GM18517 (cell line): Measurements from ENCODE around the gene IRX2.

Experiments used
- ATAC-seq: cut with Tn5 transposase; IDR thresholded peaks from one replicate; pipeline ENCODE4 v1.9.1; 2021; ENCODE audit warnings: mild to moderate bottlenecking, moderate library complexity; ENCODE audit not compliant: unreplicated experiment

IRX2 gene

GRCh38 chr5:2699231-2699630 is 52.2 kb downstream of the IRX2 start:
- ATAC-seq, result no peak

DNA sequence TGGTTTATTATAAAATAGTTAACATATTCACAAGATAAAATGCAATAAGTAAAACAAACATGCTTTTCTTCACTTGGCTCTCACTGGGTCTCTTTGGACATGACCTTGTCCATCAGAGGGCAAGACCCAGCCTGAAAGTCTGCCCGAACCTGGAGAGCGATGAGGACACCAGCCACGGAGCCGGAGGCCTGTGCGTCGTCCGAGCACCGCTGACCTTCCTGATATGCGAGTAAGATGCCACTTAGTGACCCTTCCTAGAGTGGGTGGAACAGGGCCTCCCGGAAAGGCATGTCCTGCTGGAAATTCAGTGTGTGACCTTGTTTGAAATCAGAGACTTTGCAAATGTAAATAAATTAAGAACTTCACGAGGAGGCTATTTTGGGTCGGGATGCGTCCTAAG is 52.9 kb downstream of the IRX2 start:
- no peak for ATAC-seq

DNA sequence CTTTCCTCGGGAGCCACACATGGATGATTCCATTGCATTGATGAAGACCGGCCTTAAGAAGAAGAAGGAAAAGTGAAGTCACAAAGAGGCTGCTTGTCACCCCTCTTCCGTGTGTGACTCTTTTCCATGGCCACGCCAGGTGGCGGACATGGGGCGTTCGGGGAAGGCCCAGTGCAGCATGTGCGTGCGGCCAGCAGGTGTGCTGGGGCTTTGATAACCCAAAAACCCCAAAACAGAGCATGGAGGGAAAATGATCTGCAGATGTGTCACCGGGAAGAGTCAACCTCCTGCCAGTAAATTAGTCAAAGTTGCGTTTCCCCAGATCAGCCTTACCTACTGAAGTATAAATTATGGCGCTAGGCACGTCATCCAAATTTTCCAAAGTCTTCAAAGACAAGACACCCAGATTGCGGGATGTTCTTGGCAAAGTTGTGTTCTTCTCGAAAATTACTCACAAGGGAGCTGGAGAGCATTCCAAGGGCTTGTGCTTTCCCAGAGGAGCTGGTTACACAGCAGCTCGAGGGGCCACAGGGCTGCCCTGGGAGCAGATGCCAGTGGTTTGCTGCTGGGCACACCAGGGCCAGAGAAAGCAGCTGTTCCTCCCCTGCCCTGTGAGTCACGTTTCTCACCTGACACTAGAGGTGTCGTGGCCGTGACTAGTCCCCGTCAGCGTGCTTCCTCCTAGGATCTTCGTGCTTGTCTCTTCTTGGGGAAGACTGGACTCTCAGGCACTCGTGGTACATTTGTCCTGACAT is 53.9 kb downstream of the IRX2 start:
- no peak for ATAC-seq

DNA sequence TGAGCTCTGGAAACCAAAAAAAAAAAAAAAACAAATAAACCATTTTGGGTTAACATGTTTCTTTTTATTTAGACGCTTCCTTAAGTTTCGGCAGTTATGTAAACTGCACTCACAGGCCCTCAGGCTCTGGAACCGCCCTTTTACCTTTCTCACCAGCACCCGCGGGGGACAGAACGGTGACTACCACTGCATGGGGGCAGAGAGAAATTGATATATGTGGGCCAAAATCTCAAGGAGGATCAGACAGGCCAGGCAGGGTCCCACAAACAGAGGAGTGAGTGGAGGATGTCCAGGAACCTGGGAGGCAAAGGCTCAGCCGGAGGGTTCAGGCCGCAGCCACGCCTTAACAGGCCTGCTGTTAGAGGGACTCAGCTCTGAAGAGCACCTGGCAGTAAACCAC is 54.4 kb downstream of the IRX2 start:
- no peak for ATAC-seq
